HepG2 (cell line): Measurements from ENCODE around the gene ANKRD2. TPM values are rescaled to one million over a fixed set of nuclear protein-coding genes. Genes with fewer than 3 reads are reported as not detected.

Experiments used
- ATAC-seq: fragments of 200-7000 bp; cut with Tn5 transposase; 3 replicates; pipeline ENCODE4 v1.9.1; 2020; ENCODE audit warnings: mild to moderate bottlenecking, moderate library complexity
- BruUV-seq: library from RNA; stranded (reverse); fragments of 400-500 nt; replicated peaks from 2 replicates; lab custom pipeline; 2021; lab: Mats Ljungman, UMichigan
- CTCF ChIA-PET: fragments of 300-600 bp; formaldehyde crosslinking; extraction: SDS; loops from one replicate; lab custom pipeline; 2021; ENCODE audit warnings: low total read pairs, inconsistent platforms, low intra/inter-chr PET ratio; lab: Yijun Ruan, JAX
- POLR2A ChIA-PET: fragments of 350-600 bp; sonication (Branson Sonifier 250); formaldehyde crosslinking; loops from one replicate; lab custom pipeline; 2020; ENCODE audit warnings: antibody characterized with exemption, inconsistent platforms; lab: Yijun Ruan, JAX
- DNase-seq: peaks from one replicate; pipeline ENCODE4 v3.0.0-alpha.2; 2015; ENCODE audit warnings: low spot score
- FAIRE-seq: peaks from 3 replicates; lab custom pipeline; 2011; peaks lifted over from hg19 to GRCh38; lab: Jason Lieb, UNC
- H2AFZ ChIP-seq: one replicate; pipeline ENCODE4 v1.6.1; 2011; ENCODE audit warnings: low read length, inconsistent platforms
- H3K27ac ChIP-seq: fragments of 300-600 bp; 3 replicates; pipeline ENCODE4 v1.8.0; 2011; ENCODE audit warnings: mixed run types, mild to moderate bottlenecking, mixed read lengths, low read length, inconsistent platforms; ENCODE audit not compliant: insufficient read depth; ENCODE audit errors: extremely low read length
- H3K27me3 ChIP-seq, 2 experiments: fragments of 200-600 bp in 1 of 2; 2 replicates in 1 of 2; 3 replicates in 1 of 2; pipeline versions ENCODE4 v1.6.0 to v1.8.0; 2011; ENCODE audit warnings: low read length in 2 of 2, mild to moderate bottlenecking in 2 of 2, moderate library complexity in 2 of 2, inconsistent platforms in 1 of 2; ENCODE audit not compliant: insufficient read depth in 2 of 2, control insufficient read depth in 1 of 2
- H3K36me3 ChIP-seq, 2 experiments: fragments of 200-600 bp in 1 of 2; replicated peaks in 1 of 2; 2 replicates in 1 of 2; 3 replicates in 1 of 2; pipeline versions ENCODE4 v1.5.1 to v1.8.0; 2011; ENCODE audit warnings: low read length in 2 of 2, inconsistent platforms in 1 of 2; ENCODE audit not compliant: insufficient read depth in 2 of 2, control insufficient read depth in 1 of 2
- H3K4me1 ChIP-seq: 2 replicates; pipeline ENCODE4 v1.5.1; 2012; ENCODE audit warnings: low read length, inconsistent platforms; ENCODE audit not compliant: insufficient read depth
- H3K4me2 ChIP-seq: 2 replicates; pipeline ENCODE4 v1.6.0; 2011; ENCODE audit warnings: low read depth, low read length, inconsistent platforms
- H3K4me3 ChIP-seq, 3 experiments: fragments of 200-600 bp in 1 of 3; sonication (generic), shearing (Covaris generic) in 1 of 3; replicated peaks in 1 of 3; 2 replicates each; pipeline ENCODE4 v1.5.1; 2011 to 2016; ENCODE audit warnings: low read length in 3 of 3, inconsistent platforms in 2 of 3, low read depth in 2 of 3, mild to moderate bottlenecking in 2 of 3, control low read depth in 1 of 3, mixed read lengths in 1 of 3; ENCODE audit not compliant: insufficient read depth in 1 of 3
- H3K79me2 ChIP-seq: one replicate; pipeline ENCODE4 v1.6.1; 2011; ENCODE audit warnings: low read length, inconsistent platforms; ENCODE audit not compliant: insufficient read depth
- H3K9ac ChIP-seq: 2 replicates; pipeline ENCODE4 v1.6.0; 2011; ENCODE audit warnings: mild to moderate bottlenecking, low read depth, low read length, inconsistent platforms; ENCODE audit not compliant: insufficient read depth
- H3K9me3 ChIP-seq: 2 replicates; pipeline ENCODE4 v1.5.1; 2012; ENCODE audit warnings: mild to moderate bottlenecking, low read length
- H4K20me1 ChIP-seq: 2 replicates; pipeline ENCODE4 v1.6.0; 2011; ENCODE audit warnings: inconsistent platforms, mild to moderate bottlenecking, low read length, moderate library complexity; ENCODE audit not compliant: insufficient read depth
- HCFC1 ChIP-seq: fragments of 150-350 bp; IDR thresholded peaks from 2 replicates; pipeline ENCODE4 v1.6.1; 2014; ENCODE audit warnings: low read depth, low read length
- PRDM10 ChIP-seq: sonication (generic); formaldehyde crosslinking; IDR thresholded peaks from 2 replicates; pipeline ENCODE4 v1.4.0; 2020; ENCODE audit warnings: low read depth, missing genetic modification reagents
- TBX3 ChIP-seq: fragments of 450-650 bp; IDR thresholded peaks from 2 replicates; pipeline ENCODE4 v1.6.1; 2017; ENCODE audit warnings: antibody characterized with exemption, mild to moderate bottlenecking, inconsistent platforms, borderline replicate concordance
- ZBTB21 ChIP-seq: sonication (generic); formaldehyde crosslinking; IDR thresholded peaks from 2 replicates; pipeline ENCODE4 v1.4.0; 2020; ENCODE audit warnings: missing genetic modification reagents
- ZFYVE20 ChIP-seq: sonication (generic); formaldehyde crosslinking; IDR thresholded peaks from 2 replicates; pipeline ENCODE4 v1.8.0; 2023; ENCODE audit warnings: low read depth, mild to moderate bottlenecking, moderate library complexity, missing genetic modification reagents, borderline replicate concordance
- ZNF12 ChIP-seq: sonication (generic); formaldehyde crosslinking; IDR thresholded peaks from 2 replicates; pipeline ENCODE4 v1.5.0; 2020; ENCODE audit warnings: missing genetic modification reagents
- ZNF180 ChIP-seq: sonication (generic); formaldehyde crosslinking; IDR thresholded peaks from 2 replicates; pipeline ENCODE4 v1.4.0; 2020; ENCODE audit warnings: low read depth, missing genetic modification reagents, borderline replicate concordance
- ZNF382 ChIP-seq: sonication (generic); formaldehyde crosslinking; IDR thresholded peaks from 2 replicates; pipeline ENCODE4 v1.5.0; 2020; ENCODE audit warnings: missing genetic modification reagents, mild to moderate bottlenecking, borderline replicate concordance
- ZNF788 ChIP-seq: sonication (generic); formaldehyde crosslinking; IDR thresholded peaks from 2 replicates; pipeline ENCODE4 v1.5.0; 2020; ENCODE audit warnings: mild to moderate bottlenecking, missing genetic modification reagents, borderline replicate concordance
- WGBS: methylation state at CpG from one replicate; pipeline ENCODE4 v1.1.6; 2017; ENCODE audit warnings: low lambda C conversion rate; 5-methylcytosine and 5-hydroxymethylcytosine counted together
- in situ Hi-C: cut with HindIII; loops from 2 replicates; pipeline ENCODE4 v1.10.0; 2017; ENCODE audit warnings: low pct_unique_long_range_greater_than_20kb; ENCODE audit not compliant: extremely low pct_ligation_motif_present
- intact Hi-C: fragments of 100-400 bp; cut with micrococcal nuclease; formaldehyde crosslinking; loops from one replicate; pipeline ENCODE4 v1.10.0; 2022; ENCODE audit not compliant: unreplicated experiment
- polyA plus RNA-seq, 8 experiments: library from polyadenylated mRNA; depleted of rRNA in 3 of 8; stranded (reverse) in 7 of 8; unstranded in 1 of 8; fragments of >200 nt; fragmentation: Illumina TruSeq in 4 of 8; extraction: Trizol in 4 of 8; gene quantifications; 2 replicates each; pipeline versions ENCODE4 v1.2.1 to v1.2.3, GENCODE V29; 2011 to 2016; ENCODE audit warnings: low read depth in 4 of 8, missing spikeins in 1 of 8, mixed read lengths in 1 of 8; ENCODE audit not compliant: insufficient read depth in 1 of 8
- total RNA-seq, 5 experiments: library from RNA; depleted of rRNA; stranded (reverse); fragments of >200 nt; fragmentation: Illumina TruSeq; extraction: Trizol; gene quantifications; 2 replicates each; pipeline ENCODE4 v1.2.3, GENCODE V29; 2016; ENCODE audit warnings: low read depth in 1 of 5

Gene ANKRD2
- total and polyA plus RNA-seq, 2 of the 13 experiments (the other 11 are each of a cell fraction or from before 2014, with no cell fraction given): not detected

GRCh38 chr10:97571622-97572021 lies 957 bp upstream of the ANKRD2 start:
- no peak overlapping the region for H2AFZ ChIP-seq
- no peak overlapping the region for H3K9ac ChIP-seq
- no peak overlapping the region for H3K4me2 ChIP-seq
- H4K20me1 ChIP-seq: no peaks in the 10 kb centered on the region
- H3K27ac ChIP-seq: no peak overlapping the region
- no peak overlapping the region for H3K4me3 ChIP-seq
- H3K79me2 ChIP-seq: no peaks in the 10 kb centered on the region
- peaks cover 17% of the 10 kb centered on the region for H3K4me1 ChIP-seq
- CTCF ChIA-PET: interaction anchor here (0.9 to 2.7 kb wide), 3 partner anchors 38 to 160 kb away, joined by 3 to 46 read pairs (median 7); no protein-coding TSS in a partner anchor
- peaks cover 3 to 8% of the 10 kb centered on the region in 2 experiments; a peak in 3 of 5 replicates for H3K36me3 ChIP-seq
- 90% methylated on average over 3 of the region's 3 CpGs for WGBS
- FAIRE-seq (no peak), DNase-seq (no peak), ATAC-seq (no peak)
- intact Hi-C loops: loop anchor here (1.0 kb wide), 1 partner anchor 41 kb away; no protein-coding TSS in a partner anchor
- no peaks in the 10 kb centered on the region for H3K9me3 ChIP-seq
- no peaks in the 10 kb centered on the region for H3K27me3 ChIP-seq
- POLR2A ChIA-PET: interaction anchor here (1.2 to 2.1 kb wide), 3 partner anchors 13 to 104 kb away, joined by 3 to 10 read pairs (median 8); partner anchors contain the start of genes HOGA1 and PI4K2A
- no TSS peak for BruUV-seq
- in situ Hi-C loops: loop anchor here (5.0 kb wide), 1 partner anchor 41 kb away; no protein-coding TSS in a partner anchor
- no peak for TF ChIP-seq HCFC1
- TF ChIP-seq ZNF12 (CRISPR knock-in tag): no peak
- TF ChIP-seq ZNF382 (CRISPR knock-in tag): no peak
- no peak for TF ChIP-seq ZBTB21 (CRISPR knock-in tag)
- no peak for TF ChIP-seq ZNF180 (CRISPR knock-in tag)
- TF ChIP-seq ZNF788 (CRISPR knock-in tag): no peak
- TF ChIP-seq PRDM10 (CRISPR knock-in tag): no peak
- TF ChIP-seq ZFYVE20 (CRISPR knock-in tag): no peak
- TF ChIP-seq TBX3: no peak
